Kidney epithelial cell (primary cell): ENCODE measurements around the gene SLC35G6. TPM values are rescaled to one million over a fixed set of nuclear protein-coding genes. Genes with fewer than 3 reads are reported as not detected.

ENCODE experiments used
- DNase-seq: peaks from one replicate; pipeline ENCODE4 v3.0.0-alpha.2; 2010; ENCODE audit warnings: low read depth
- H3K27me3 ChIP-seq: 2 replicates; pipeline ENCODE4 v1.6.0; 2011; ENCODE audit warnings: low read length; ENCODE audit not compliant: control insufficient read depth, insufficient read depth
- H3K36me3 ChIP-seq: 2 replicates; pipeline ENCODE4 v1.5.1; 2011; ENCODE audit warnings: low read length; ENCODE audit not compliant: control insufficient read depth, insufficient read depth
- H3K4me3 ChIP-seq: 2 replicates; pipeline ENCODE4 v1.5.1; 2011; ENCODE audit warnings: low read depth, mild to moderate bottlenecking, control low read depth, low read length
- CTCF ChIP-seq: IDR thresholded peaks from 2 replicates; pipeline ENCODE4 v1.5.1; 2011; ENCODE audit warnings: mild to moderate bottlenecking, moderate library complexity, low read length, control low read depth, inconsistent platforms; ENCODE audit not compliant: insufficient read depth, poor library complexity, severe bottlenecking
- total RNA-seq: library from RNA; depleted of rRNA; stranded (reverse); fragments of >200 nt; gene quantifications from 2 replicates; pipeline ENCODE4 v1.2.3, GENCODE V29; 2015

Gene SLC35G6
- total RNA-seq, 1 donor from 2014 or later, result not detected

DNA sequence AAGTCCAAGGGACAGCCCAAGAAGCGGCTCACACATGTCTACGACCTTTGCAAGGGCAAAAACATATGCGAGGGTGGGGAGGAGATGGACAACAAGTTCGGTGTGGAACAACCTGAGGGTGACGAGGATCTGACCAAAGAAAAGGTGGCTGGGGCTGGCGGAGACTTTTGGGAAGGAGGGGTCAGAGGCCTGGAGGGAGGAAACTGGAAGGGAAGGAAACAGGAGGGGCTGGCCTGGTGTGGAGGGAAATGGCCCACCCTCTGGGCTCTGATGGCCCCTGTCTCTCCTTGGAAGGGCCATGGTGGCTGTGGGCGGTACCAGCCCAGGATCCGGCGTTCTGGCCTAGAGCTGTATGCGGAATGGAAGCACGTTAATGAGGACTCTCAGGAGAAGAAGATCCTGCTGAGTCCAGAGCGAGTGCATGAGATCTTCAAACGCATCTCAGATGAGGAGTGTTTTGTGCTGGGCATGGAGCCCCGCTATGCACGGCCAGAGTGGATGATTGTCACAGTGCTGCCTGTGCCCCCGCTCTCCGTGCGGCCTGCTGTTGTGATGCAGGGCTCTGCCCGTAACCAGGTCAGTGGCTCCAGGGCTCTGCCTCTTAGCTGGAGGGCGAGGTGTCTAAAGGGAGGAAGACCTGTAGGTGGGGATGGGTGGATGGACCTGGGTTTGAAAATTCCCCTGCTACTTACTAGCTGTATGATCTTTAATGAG, 15.4 kb downstream of the SLC35G6 start:
- Histone ChIP-seq H3K4me3 (no peak overlapping the region), H3K36me3 (peaks cover 16% of the 10 kb centered on the region), H3K27me3 (no peaks in the 10 kb centered on the region)
- no peak for DNase-seq
- no peak for TF ChIP-seq CTCF

DNA sequence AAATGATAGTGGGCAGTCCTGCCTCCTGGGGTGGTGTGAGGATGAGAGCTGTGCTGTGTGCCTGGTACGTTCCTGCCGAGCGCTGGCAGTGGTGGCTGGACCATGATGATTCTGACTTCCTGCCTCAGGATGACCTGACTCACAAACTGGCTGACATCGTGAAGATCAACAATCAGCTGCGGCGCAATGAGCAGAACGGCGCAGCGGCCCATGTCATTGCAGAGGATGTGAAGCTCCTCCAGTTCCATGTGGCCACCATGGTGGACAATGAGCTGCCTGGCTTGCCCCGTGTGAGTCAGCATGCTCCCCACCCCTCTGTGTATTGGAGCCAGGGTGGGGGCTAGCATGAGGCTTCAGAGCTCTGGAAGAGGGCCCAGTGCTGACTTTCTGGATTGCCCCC, 16.0 kb downstream of the SLC35G6 start:
- no peaks in the 10 kb centered on the region for H3K27me3 ChIP-seq
- peaks cover 16% of the 10 kb centered on the region for H3K36me3 ChIP-seq
- no peak overlapping the region for H3K4me3 ChIP-seq
- DNase-seq, result no peak
- TF ChIP-seq CTCF, result no peak

GRCh38 chr17:7497636-7498035, 16.4 kb downstream of the SLC35G6 start:
- no peak for TF ChIP-seq CTCF

GRCh38 chr17:7499161-7499560, 17.9 kb downstream of the SLC35G6 start:
- DNase-seq, result no peak
- Histone ChIP-seq H3K36me3 (peaks cover 18% of the 10 kb centered on the region), H3K27me3 (no peaks in the 10 kb centered on the region)

More at GRCh38 chr17:7497636-7498035, 16.4 kb downstream of the SLC35G6 start:
- Histone ChIP-seq H3K27me3 (no peaks in the 10 kb centered on the region), H3K36me3 (peaks cover 16% of the 10 kb centered on the region), H3K4me3 (no peak overlapping the region)
- DNase-seq, result no peak

DNA sequence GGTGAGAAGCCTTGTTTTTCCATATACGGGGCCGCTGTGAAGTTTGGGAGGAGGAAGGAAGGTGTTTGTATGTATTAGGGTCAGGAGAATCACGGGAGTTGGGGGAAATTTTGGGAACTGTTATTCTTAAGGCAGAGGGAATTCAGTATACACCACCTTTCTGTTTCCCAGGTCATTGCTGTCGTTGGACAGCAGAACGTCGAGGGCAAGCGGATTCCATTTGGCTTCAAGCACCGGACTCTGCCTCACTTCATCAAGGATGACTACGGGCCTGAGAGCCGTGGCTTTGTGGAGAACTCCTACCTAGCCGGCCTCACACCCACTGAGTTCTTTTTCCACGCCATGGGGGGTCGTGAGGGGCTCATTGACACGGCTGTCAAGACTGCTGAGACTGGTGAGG, 20.5 kb downstream of the SLC35G6 start:
- Histone ChIP-seq H3K36me3 (peaks cover 15% of the 10 kb centered on the region), H3K27me3 (no peaks in the 10 kb centered on the region), H3K4me3 (no peak overlapping the region)
- TF ChIP-seq CTCF, result no peak
- DNase-seq, result no peak

More at GRCh38 chr17:7499161-7499560, 17.9 kb downstream of the SLC35G6 start:
- no peak for TF ChIP-seq CTCF
- no peak overlapping the region for H3K4me3 ChIP-seq
